ENCODE results near the gene ROR1. TPM values are rescaled to one million over a fixed set of nuclear protein-coding genes. Genes with fewer than 3 reads are reported as not detected.
A peak's percentile ranks its signal among the peaks of the same experiment; 100 is the strongest.

Gene ROR1
- total RNA-seq, 1 experiment from 2014 or later: 56.3 TPM

DNA sequence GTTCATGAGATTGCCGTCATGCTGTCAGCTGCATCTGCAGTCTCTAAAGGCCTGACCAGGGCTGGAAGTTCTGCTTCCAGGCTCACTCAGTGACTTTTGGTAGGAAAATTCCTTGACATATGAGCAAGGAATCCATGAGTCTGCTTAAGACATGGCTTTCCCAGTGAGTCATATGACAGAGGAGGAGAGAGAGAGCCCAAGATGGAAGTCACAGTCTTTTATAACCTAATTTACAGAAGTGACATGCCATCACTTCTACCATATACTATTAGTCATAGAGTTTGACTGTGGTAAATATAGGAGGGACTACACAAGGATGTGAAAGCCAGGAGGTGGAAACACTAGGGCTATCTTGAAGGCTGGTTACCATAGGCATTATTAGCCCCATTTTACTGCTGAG, 115.2 kb downstream of the ROR1 start:
- Mint-ChIP-seq H3K27me3 (ENCODE audit: low read depth) (no peaks in the 10 kb centered on the region), H3K27ac (no peak overlapping the region), H3K9me3 (peaks cover 6% of the 10 kb centered on the region), H3K4me1 (peaks cover 79% of the 10 kb centered on the region), H3K4me3 (no peak overlapping the region), H3K36me3 (0 out of 2 replicates have a peak, but pooled peaks cover 3% of the 10 kb centered on the region)
- CTCF ChIA-PET: no interaction called here
- TF ChIP-seq TCF7 (CRISPR knock-in tag; IDR thresholded peaks at IDR 0.05; ENCODE audit: low read depth) (no peak), NR3C1 (CRISPR knock-in tag; conservative IDR thresholded peaks at IDR 0.05; ENCODE audit: low read depth) (no peak), TEAD1 (CRISPR knock-in tag; IDR thresholded peaks at IDR 0.05) (no peak), GABPB1 (CRISPR knock-in tag; IDR thresholded peaks at IDR 0.05) (no peak)
- POLR2A ChIA-PET: no interaction called here
- ATAC-seq: no peak
- DNase-seq (ENCODE audit: low spot score): no peak

DNA sequence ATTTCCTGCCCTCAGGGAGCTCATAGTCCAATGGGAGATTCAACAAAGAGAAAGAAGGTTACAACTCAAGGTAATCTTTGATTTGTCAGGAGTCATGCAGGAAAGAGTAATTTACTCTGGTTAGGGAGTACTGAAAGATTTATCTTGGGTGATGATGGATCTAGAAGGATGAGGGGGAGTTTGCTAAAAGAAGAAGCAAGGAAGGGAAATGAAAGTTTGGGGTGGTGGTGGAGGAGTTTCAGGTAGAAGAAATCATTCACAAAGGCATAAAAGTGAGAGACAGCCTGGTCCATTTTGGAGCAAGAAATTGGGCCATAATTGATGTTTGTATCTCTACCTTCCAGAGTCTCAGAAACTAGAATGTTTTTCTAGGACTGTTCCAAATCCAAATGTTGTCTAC, 116.7 kb downstream of the ROR1 start:
- no peaks in the 10 kb centered on the region for H3K27me3 Mint-ChIP-seq (ENCODE audit: low read depth)
- CTCF ChIA-PET: interaction anchor here (0.6 kb wide), 1 partner anchor 27 kb away, joined by 3 read pairs; no protein-coding TSS in a partner anchor
- H3K27ac Mint-ChIP-seq: peak overlapping the region; percentile 32; the same call in 1 of the 2 replicates
- TF ChIP-seq, protein P1, sequence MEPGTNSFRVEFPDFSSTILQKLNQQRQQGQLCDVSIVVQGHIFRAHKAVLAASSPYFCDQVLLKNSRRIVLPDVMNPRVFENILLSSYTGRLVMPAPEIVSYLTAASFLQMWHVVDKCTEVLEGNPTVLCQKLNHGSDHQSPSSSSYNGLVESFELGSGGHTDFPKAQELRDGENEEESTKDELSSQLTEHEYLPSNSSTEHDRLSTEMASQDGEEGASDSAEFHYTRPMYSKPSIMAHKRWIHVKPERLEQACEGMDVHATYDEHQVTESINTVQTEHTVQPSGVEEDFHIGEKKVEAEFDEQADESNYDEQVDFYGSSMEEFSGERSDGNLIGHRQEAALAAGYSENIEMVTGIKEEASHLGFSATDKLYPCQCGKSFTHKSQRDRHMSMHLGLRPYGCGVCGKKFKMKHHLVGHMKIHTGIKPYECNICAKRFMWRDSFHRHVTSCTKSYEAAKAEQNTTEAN (CRISPR knock-in tag; IDR thresholded peaks at IDR 0.05): no peak
- TF ChIP-seq JAZF1 (CRISPR knock-in tag; IDR thresholded peaks at IDR 0.05) (no peak), ZNF423 (CRISPR knock-in tag; IDR thresholded peaks at IDR 0.05) (no peak), EMX1 (CRISPR knock-in tag; IDR thresholded peaks at IDR 0.05) (no peak), ERG (CRISPR knock-in tag; IDR thresholded peaks at IDR 0.05) (no peak), ZNF317 (CRISPR knock-in tag; IDR thresholded peaks at IDR 0.05; ENCODE audit: borderline replicate concordance, low read depth) (no peak), E2F4 (CRISPR knock-in tag; IDR thresholded peaks at IDR 0.05; ENCODE audit: borderline replicate concordance, low read depth) (no peak), KAT7 (CRISPR knock-in tag; IDR thresholded peaks at IDR 0.05; ENCODE audit: borderline replicate concordance) (no peak), GABPB1 (CRISPR knock-in tag; IDR thresholded peaks at IDR 0.05) (no peak), ZNF263 (CRISPR knock-in tag; IDR thresholded peaks at IDR 0.05; ENCODE audit: low read depth) (no peak), ARID4B (CRISPR knock-in tag; IDR thresholded peaks at IDR 0.05; ENCODE audit: borderline replicate concordance) (no peak)
- TF ChIP-seq, protein P2, sequence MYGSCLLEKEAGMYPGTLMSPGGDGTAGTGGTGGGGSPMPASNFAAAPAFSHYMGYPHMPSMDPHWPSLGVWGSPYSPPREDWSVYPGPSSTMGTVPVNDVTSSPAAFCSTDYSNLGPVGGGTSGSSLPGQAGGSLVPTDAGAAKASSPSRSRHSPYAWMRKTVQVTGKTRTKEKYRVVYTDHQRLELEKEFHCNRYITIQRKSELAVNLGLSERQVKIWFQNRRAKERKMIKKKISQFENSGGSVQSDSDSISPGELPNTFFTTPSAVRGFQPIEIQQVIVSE (CRISPR knock-in tag; IDR thresholded peaks at IDR 0.05; ENCODE audit: borderline replicate concordance): no peak
- TF ChIP-seq, protein P3, sequence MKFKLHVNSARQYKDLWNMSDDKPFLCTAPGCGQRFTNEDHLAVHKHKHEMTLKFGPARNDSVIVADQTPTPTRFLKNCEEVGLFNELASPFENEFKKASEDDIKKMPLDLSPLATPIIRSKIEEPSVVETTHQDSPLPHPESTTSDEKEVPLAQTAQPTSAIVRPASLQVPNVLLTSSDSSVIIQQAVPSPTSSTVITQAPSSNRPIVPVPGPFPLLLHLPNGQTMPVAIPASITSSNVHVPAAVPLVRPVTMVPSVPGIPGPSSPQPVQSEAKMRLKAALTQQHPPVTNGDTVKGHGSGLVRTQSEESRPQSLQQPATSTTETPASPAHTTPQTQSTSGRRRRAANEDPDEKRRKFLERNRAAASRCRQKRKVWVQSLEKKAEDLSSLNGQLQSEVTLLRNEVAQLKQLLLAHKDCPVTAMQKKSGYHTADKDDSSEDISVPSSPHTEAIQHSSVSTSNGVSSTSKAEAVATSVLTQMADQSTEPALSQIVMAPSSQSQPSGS (CRISPR knock-in tag; IDR thresholded peaks at IDR 0.05; ENCODE audit: borderline replicate concordance, low read depth): no peak
- TF ChIP-seq, protein P4, sequence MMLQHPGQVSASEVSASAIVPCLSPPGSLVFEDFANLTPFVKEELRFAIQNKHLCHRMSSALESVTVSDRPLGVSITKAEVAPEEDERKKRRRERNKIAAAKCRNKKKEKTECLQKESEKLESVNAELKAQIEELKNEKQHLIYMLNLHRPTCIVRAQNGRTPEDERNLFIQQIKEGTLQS (CRISPR knock-in tag; conservative IDR thresholded peaks at IDR 0.05): no peak
- H3K9me3 Mint-ChIP-seq: peaks cover 3% of the 10 kb centered on the region
- H3K4me3 Mint-ChIP-seq: no peak overlapping the region
- DNase-seq (ENCODE audit: low spot score) (no peak), ATAC-seq (no peak)
- H3K36me3 Mint-ChIP-seq: 0 out of 2 replicates have a peak, but pooled peaks cover 3% of the 10 kb centered on the region
- H3K4me1 Mint-ChIP-seq: peaks cover 67% of the 10 kb centered on the region
- POLR2A ChIA-PET: no interaction called here
